Stimulated activated CD4-positive, alpha-beta T cell treated with anti-CD3 and anti-CD28 coated beads, Interleukin-1b, Interleukin-23, amount 100 ng/mL, for 4 hours (primary cell): ENCODE data around the gene GM2A.
"Not testable (repeated sequence)": the region's sequence is repeated elsewhere in the genome, so short reads cannot be mapped to it uniquely, and the experiment has no call there.

Source experiments
- DNase-seq, 2 donors: peaks; one replicate each; pipeline ENCODE4 v3.0.0-alpha.2; 2020; ENCODE audit warnings: low read depth in 2 of 2

The GM2A gene

GRCh38 chr5:151227918-151228447 is 25.0 kb upstream of the GM2A start:
- DNase-seq, result no peak

DNA sequence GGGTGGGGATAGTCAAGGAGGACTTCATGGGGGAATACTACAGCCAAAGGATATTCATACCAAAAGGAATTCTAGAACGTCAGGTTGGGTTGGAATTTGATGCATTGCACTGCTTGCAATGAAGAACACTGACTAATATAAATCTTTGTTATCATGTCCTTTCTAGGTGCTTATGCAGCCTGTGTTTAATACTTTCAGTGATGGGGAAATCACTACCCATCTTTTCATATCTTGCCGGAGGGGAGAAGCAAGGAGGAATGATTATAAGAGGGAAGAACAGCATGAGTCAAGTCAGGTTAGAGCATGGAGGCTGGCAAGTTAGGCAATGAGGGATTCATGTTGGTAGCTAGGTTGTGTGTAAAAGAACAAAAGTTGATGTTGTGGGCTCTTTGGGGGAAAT is 24.0 kb upstream of the GM2A start:
- DNase-seq, result no peak

DNA sequence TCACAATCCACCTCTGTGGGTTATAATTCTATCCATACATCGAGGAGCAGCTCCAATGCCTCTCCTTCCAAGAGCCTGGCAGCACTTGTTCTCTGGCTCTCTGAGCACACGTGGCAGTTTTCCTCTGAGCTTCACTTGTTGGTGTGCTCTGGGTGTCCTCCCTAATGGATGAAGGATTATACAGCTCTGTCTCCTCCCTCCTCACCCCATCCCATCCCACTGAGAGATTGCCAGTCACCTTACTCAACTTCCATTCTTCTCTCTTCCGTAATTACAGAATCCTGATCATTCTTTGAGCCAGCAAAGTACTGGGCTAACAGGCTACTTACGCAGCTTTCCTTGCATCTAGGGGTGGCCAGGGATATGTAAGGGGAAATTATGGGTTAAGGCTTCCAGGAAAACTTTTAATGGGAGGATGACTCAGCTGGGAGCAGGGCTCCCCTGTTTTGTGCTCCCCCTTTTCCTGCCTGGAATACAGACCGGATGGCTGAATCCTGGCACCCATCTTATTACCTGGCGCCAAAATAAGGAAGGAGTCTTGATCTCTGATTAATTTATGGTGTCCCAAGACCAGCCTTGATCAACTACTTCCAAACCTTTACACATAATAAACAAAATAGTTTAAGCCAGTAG is 22.8 kb upstream of the GM2A start:
- DNase-seq, result no peak

- no peak for DNase-seq
Observed at GRCh38 chr5:151231359-151231758, 21.6 kb upstream of the GM2A start.

DNA sequence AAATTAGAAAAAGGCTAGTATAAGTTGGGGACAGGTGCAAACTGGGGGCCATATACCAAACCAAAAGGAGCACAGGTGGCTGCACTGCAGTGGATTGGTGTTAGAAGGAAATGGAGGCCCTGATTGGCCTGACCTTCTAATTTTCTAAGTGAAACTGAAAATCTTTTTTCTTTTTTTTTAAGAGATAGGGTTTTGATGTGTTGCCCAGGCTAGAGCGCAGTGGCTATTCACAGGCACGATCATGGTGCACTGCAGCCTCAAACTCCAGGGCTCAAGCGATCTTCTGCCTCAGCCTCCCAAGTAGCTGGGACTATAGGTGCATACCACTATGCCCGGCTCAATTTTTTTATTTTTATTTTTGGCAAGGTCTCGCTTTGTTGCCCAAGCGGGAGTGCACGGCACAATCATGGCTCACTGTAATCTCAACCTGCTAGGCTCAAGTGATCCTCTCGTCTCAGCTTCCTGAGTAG is 19.3 kb upstream of the GM2A start:
- no peak for DNase-seq

DNA sequence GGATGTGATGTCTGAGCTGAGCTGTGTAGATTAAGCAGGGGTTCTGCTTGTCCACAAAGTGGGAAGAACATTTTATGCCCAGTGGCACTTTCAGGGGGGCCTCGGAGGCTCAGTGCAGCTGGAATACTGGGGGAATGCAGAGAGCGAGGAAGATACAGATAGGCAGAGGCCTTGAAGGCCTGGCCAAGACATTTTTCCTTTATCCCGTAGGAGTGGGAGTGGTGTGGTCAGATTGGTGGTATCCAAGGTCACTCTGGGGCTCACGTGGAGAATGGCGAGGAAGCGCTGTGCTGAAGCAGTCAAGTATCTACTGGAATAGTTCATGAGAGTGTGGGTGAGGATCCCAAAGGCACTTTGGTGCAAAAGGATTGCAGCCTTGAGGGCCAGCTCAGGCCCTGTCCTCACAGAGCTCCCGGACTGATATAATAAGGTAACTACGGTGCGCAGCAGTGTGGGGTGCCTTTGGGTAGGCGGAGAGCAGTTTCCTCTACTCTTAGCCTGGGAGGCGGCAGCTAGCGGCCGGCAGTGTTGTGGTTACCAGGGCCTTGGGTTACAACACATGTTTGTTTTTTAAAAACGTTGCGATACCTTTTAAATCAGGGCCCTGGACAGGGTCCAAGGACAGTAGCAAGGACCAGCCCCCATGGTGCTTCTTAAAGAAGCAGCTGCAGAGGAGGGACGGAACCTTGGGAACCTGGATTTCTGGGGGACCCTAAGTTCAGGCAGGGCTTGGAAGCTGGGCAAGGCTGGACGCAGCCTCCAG is 18.3 kb upstream of the GM2A start:
- no peak for DNase-seq

DNA sequence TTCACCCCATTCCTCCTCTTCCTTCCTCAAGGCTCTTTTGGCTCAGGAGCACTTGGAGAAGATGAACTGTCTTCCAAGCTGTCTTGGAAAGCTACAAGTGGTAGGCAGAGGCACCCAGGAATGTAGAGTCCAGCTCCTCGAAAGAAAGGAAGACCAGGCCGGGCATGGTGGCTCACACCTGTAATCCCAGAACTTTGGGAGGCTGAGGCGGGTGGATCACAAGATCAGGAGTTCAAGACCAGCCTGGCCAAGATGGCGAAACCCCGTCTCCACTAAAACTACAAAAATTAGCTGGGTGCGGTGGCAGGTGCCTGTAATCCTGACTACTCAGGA is 17.8 kb upstream of the GM2A start:
- not testable (repeated sequence) for DNase-seq

DNA sequence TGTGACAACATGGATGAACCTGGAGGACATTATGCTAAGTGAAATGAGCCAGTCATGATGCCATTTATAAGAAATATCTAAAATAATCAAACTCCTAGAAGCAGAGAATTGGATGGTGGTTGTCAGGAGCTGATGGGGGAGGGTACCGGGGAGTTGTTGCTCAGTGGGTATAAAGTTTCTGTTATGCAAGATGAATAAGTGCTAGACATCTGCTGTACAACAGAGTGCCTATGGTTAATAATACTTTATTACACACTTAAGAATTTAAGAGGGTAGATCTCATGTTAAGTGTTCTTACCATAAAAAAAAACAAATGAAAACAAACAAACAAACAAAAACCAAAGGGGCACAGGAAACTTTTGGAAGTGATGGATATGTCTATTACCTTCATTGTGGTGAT is 16.1 kb upstream of the GM2A start:
- no peak for DNase-seq

GRCh38 chr5:151237685-151238084 is 15.3 kb upstream of the GM2A start:
- no peak for DNase-seq

- no peak for DNase-seq
Observed at GRCh38 chr5:151238303-151238741, 14.7 kb upstream of the GM2A start.

GRCh38 chr5:151239237-151239861 is 13.6 kb upstream of the GM2A start:
- peak; percentile 45 to 60 for DNase-seq

DNA sequence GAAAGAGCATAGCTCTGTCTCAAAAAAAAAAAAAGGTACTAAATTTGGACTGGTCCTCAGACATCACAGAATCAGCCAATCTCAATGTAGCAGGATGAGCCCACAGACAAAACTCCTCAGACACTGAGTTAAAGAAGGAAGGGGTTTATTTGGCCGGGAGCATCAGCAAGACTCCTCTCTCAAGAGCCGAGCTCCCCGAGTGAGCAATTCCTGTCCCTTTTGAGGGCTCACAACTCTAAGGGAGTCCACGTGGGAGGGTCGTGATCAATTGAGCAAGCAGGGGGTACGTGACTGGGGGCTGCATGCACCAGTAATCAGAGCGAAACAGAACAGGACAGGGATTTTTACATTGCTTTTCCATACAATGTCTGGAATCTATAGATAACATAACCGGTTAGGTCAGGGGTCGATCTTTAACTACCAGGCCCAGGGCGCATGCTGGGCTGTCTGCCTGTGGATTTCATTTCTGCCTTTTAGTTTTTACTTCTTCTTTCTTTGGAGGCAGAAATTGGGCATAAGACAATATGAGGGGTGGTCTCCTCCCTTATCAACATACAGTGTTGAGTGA is 12.6 kb upstream of the GM2A start:
- DNase-seq, result not testable (repeated sequence)

- DNase-seq, result no peak
Observed at GRCh38 chr5:151240924-151241635, 11.9 kb upstream of the GM2A start.

- no peak for DNase-seq
Observed at GRCh38 chr5:151243127-151243526, 9.9 kb upstream of the GM2A start.

GRCh38 chr5:151243564-151243963 is 9.4 kb upstream of the GM2A start:
- no peak for DNase-seq

GRCh38 chr5:151244206-151244605 is 8.8 kb upstream of the GM2A start:
- no peak for DNase-seq

- DNase-seq, result no peak
Observed at GRCh38 chr5:151245680-151246219, 7.2 kb upstream of the GM2A start.

DNA sequence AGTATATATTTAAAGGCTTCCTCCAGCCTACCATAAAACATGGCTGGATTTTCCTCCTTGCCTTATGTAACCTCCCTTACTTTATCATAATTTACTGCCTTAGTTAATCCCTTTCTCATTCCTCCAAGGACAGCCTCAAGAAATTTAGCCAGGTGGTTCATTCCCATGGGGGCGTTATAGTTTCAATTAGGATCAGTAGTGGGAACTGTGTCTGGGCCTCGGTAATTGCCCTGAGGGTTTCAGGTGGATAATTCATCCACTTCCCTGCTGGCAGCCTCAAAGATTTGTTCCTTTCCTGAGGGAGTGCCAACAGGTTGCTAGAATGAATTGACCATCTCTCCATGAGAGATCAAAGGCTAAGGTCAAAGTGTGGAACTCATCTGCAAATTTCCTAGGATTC is 4.3 kb upstream of the GM2A start:
- no peak for DNase-seq

- DNase-seq, result no peak
Observed at GRCh38 chr5:151249281-151249680, 3.7 kb upstream of the GM2A start.

GRCh38 chr5:151250346-151251000 is 2.5 kb upstream of the GM2A start:
- no peak for DNase-seq

DNA sequence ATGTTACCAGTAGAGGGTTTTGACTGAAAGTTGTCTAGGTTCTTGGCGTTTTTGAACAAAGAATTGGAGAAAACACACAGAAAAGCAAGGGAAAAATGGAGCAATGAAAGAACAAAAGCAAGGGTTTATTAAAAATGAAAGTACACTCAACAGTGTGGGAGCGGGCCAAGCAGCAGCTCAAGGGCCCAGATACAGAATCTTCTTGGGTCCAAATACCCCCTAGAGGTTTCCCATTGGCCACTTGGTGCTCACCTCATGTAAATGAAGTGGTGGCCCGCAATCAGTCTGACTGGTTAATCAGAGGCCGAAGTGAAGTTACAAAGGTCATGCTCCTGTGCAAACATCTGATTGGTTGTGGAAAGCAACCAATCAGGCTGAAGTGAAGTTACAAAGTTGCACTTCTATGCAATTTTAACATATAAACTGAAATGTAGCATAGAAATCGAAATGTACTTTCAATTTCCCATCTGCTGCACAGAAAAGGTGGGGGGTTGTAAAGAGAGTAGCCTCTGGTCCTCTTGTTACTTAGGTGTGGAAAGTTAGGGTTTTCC is 1.9 kb upstream of the GM2A start:
- DNase-seq, result no peak
